BE2C (cell line): ENCODE data around the gene CIDEB.
A peak's percentile ranks its signal among the peaks of the same experiment; 100 is the strongest.

Source experiments
- DNase-seq: peaks from one replicate; pipeline ENCODE4 v3.0.0-alpha.2; 2020
- H3K27me3 ChIP-seq: fragments of 250-450 bp; sonication (Bioruptor Pico); 2 replicates; pipeline ENCODE4 v1.5.1; 2020; ENCODE audit warnings: mild to moderate bottlenecking
- H3K36me3 ChIP-seq: fragments of 250-450 bp; sonication (Bioruptor Pico); 2 replicates; pipeline ENCODE4 v1.5.1; 2020; ENCODE audit warnings: mild to moderate bottlenecking
- H3K4me1 ChIP-seq: fragments of 250-450 bp; sonication (Bioruptor Pico); 2 replicates; pipeline ENCODE4 v1.5.1; 2020
- H3K4me3 ChIP-seq: 2 replicates; pipeline ENCODE4 v1.5.1; 2011; ENCODE audit warnings: low read depth, low read length
- H3K9me3 ChIP-seq: fragments of 250-450 bp; sonication (Bioruptor Pico); 2 replicates; pipeline ENCODE4 v1.5.1; 2020
- TF ChIP-seq, protein P1 (sequence below): IDR thresholded peaks from 2 replicates; pipeline ENCODE4 v1.5.1; 2012; ENCODE audit warnings: mild to moderate bottlenecking, low read depth, low read length

CIDEB gene

GRCh38 chr14:24282736-24283135, 25.0 kb downstream of the CIDEB start:
- Histone ChIP-seq H3K27me3 (no peaks in the 10 kb centered on the region), H3K4me3 (no peak overlapping the region), H3K36me3 (no peaks in the 10 kb centered on the region), H3K4me1 (peaks cover 2% of the 10 kb centered on the region; the same call in 1 of the 2 replicates), H3K9me3 (no peaks in the 10 kb centered on the region)
- TF ChIP-seq, protein P1, sequence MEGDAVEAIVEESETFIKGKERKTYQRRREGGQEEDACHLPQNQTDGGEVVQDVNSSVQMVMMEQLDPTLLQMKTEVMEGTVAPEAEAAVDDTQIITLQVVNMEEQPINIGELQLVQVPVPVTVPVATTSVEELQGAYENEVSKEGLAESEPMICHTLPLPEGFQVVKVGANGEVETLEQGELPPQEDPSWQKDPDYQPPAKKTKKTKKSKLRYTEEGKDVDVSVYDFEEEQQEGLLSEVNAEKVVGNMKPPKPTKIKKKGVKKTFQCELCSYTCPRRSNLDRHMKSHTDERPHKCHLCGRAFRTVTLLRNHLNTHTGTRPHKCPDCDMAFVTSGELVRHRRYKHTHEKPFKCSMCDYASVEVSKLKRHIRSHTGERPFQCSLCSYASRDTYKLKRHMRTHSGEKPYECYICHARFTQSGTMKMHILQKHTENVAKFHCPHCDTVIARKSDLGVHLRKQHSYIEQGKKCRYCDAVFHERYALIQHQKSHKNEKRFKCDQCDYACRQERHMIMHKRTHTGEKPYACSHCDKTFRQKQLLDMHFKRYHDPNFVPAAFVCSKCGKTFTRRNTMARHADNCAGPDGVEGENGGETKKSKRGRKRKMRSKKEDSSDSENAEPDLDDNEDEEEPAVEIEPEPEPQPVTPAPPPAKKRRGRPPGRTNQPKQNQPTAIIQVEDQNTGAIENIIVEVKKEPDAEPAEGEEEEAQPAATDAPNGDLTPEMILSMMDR = no peak
- DNase-seq = no peak

DNA sequence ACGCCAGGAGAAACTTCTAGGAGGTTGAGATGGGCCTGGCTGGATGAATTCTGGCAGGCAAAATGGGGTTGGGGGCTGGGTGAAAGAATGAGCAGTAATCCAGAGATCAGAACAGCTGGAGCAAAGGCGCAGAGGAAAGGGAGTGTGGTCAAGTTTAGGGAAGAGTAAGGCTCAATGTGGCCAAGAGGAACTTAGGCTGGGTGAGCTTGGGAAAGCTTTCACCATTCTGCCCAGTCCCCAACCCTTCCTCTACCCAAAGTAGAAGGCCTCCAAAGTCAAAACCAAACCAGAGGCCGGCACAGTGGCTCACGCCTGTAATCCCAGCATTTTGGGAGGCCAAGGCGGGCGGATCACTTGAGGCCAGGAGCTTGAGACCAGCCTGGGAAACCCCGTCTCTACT, 26.1 kb downstream of the CIDEB start:
- H3K9me3 ChIP-seq = no peaks in the 10 kb centered on the region
- H3K4me1 ChIP-seq = peaks cover 2% of the 10 kb centered on the region; the same call in 1 of the 2 replicates
- H3K27me3 ChIP-seq = no peaks in the 10 kb centered on the region
- H3K36me3 ChIP-seq = no peaks in the 10 kb centered on the region
- DNase-seq = no peak
- TF ChIP-seq, protein P1 = no peak
- no peak overlapping the region for H3K4me3 ChIP-seq

GRCh38 chr14:24280797-24281460, 26.8 kb downstream of the CIDEB start:
- DNase-seq = no peak
- TF ChIP-seq, protein P1 = no peak
- H3K4me3 ChIP-seq = no peak overlapping the region
- H3K27me3 ChIP-seq = no peaks in the 10 kb centered on the region
- H3K9me3 ChIP-seq = no peaks in the 10 kb centered on the region
- no peaks in the 10 kb centered on the region for H3K36me3 ChIP-seq
- peaks cover 2% of the 10 kb centered on the region; the same call in 1 of the 2 replicates for H3K4me1 ChIP-seq

- DNase-seq = peak; percentile 51
- Histone ChIP-seq H3K36me3 (no peaks in the 10 kb centered on the region), H3K4me3 (no peak overlapping the region), H3K9me3 (no peaks in the 10 kb centered on the region), H3K27me3 (no peaks in the 10 kb centered on the region), H3K4me1 (peaks cover 2% of the 10 kb centered on the region; the same call in 1 of the 2 replicates)
- TF ChIP-seq, protein P1 = peak; percentile 34
Measured at GRCh38 chr14:24279301-24280186, 28.2 kb downstream of the CIDEB start.

- DNase-seq = no peak
- Histone ChIP-seq H3K9me3 (no peaks in the 10 kb centered on the region), H3K27me3 (no peaks in the 10 kb centered on the region), H3K4me3 (no peak overlapping the region), H3K4me1 (peaks cover 2% of the 10 kb centered on the region; the same call in 1 of the 2 replicates), H3K36me3 (no peaks in the 10 kb centered on the region)
- TF ChIP-seq, protein P1 = no peak
Measured at GRCh38 chr14:24278424-24278823, 29.4 kb downstream of the CIDEB start.
